K562 (cell line): Measurements from ENCODE around the gene DIRAS1. TPM values are rescaled to one million over a fixed set of nuclear protein-coding genes. Genes with fewer than 3 reads are reported as not detected.

Source experiments
- DACH1 ChIP-seq: fragments of 450-650 bp; IDR thresholded peaks from 2 replicates; pipeline ENCODE4 v1.6.1; 2018; ENCODE audit not compliant: partially characterized antibody
- FOS ChIP-seq: IDR thresholded peaks from 3 replicates; pipeline ENCODE4 v1.6.1; 2011; ENCODE audit not compliant: insufficient read length; ENCODE audit errors: extremely low read depth
- NUFIP1 ChIP-seq: fragments of 450-650 bp; IDR thresholded peaks from 2 replicates; pipeline ENCODE4 v1.6.1; 2018; ENCODE audit not compliant: partially characterized antibody
- PRMT5 ChIP-seq: sonication (generic); formaldehyde crosslinking; IDR thresholded peaks from 2 replicates; pipeline ENCODE4 v1.5.0; 2020; ENCODE audit warnings: missing genetic modification reagents
- RBBP5 ChIP-seq: fragments of 200-600 bp; sonication (generic); IDR thresholded peaks from 2 replicates; pipeline ENCODE4 v1.6.1; 2012; ENCODE audit warnings: borderline replicate concordance, mild to moderate bottlenecking, low read length, control low read depth, inconsistent platforms; ENCODE audit not compliant: insufficient read depth, poor library complexity, severe bottlenecking
- ZBED1 ChIP-seq: IDR thresholded peaks from 2 replicates; pipeline ENCODE4 v1.6.1; 2014
- ZKSCAN1 ChIP-seq: fragments of 150-350 bp; IDR thresholded peaks from 2 replicates; pipeline ENCODE4 v1.6.1; 2016; ENCODE audit warnings: low read depth, low read length
- ZKSCAN8 ChIP-seq: fragments of 200-800 bp; sonication (Bioruptor generic); IDR thresholded peaks from 2 replicates; pipeline ENCODE4 v1.6.1; 2016; ENCODE audit warnings: missing genetic modification characterization, missing compliant biosample characterization
- ZNF184 ChIP-seq: sonication (generic); formaldehyde crosslinking; IDR thresholded peaks from 2 replicates; pipeline ENCODE4 v1.5.0; 2020; ENCODE audit warnings: missing genetic modification reagents
- polyA plus RNA-seq, 8 experiments: library from polyadenylated mRNA; depleted of rRNA in 4 of 8; stranded (reverse) in 5 of 8; unstranded in 3 of 8; fragments of >200 nt; fragmentation: Nextera tagmentation in 2 of 8; fragmentation: Illumina TruSeq in 1 of 8; extraction: Ambion mirVana in 2 of 8; extraction: Trizol in 1 of 8; gene quantifications; 2 replicates each; pipeline versions ENCODE4 v1.2.1 to v1.2.3, GENCODE V29; 2011 to 2014; ENCODE audit warnings: inconsistent platforms in 1 of 8, missing spikeins in 1 of 8
- total RNA-seq, 7 experiments: library from RNA; depleted of rRNA in 6 of 7; stranded (reverse); fragments of >200 nt in 6 of 7; fragmentation: Illumina TruSeq in 2 of 7; extraction: Trizol in 2 of 7; gene quantifications; 2 replicates each; pipeline versions ENCODE4 v1.2.1 to v1.2.3, GENCODE V29; 2011 to 2021; ENCODE audit warnings: low replicate concordance in 1 of 7
- TF ChIP-seq, protein P1 (sequence below): fragments of 450-650 bp; IDR thresholded peaks from 2 replicates; pipeline ENCODE4 v1.6.1; 2016; ENCODE audit warnings: low read depth
- TF ChIP-seq, protein P2 (sequence below): sonication (generic); formaldehyde crosslinking; IDR thresholded peaks from 2 replicates; pipeline ENCODE4 v1.8.0; 2023; ENCODE audit warnings: mild to moderate bottlenecking, missing genetic modification reagents
- TF ChIP-seq, protein P3 (sequence below): fragments of 200-400 bp; formaldehyde crosslinking; IDR thresholded peaks from 2 replicates; pipeline ENCODE4 v1.6.1; 2017; ENCODE audit warnings: mild to moderate bottlenecking, low read depth, low read length, moderate library complexity
- TF ChIP-seq, protein P4 (sequence below): sonication (generic); formaldehyde crosslinking; IDR thresholded peaks from 2 replicates; pipeline ENCODE4 v1.8.0; 2022; ENCODE audit warnings: mild to moderate bottlenecking, missing genetic modification reagents

The DIRAS1 gene
- total and polyA plus RNA-seq, 9 of the 15 experiments (the other 6 are each of a cell fraction or from before 2014, with no cell fraction given): 0.11 to 12.0 (median 2.9) TPM

DNA sequence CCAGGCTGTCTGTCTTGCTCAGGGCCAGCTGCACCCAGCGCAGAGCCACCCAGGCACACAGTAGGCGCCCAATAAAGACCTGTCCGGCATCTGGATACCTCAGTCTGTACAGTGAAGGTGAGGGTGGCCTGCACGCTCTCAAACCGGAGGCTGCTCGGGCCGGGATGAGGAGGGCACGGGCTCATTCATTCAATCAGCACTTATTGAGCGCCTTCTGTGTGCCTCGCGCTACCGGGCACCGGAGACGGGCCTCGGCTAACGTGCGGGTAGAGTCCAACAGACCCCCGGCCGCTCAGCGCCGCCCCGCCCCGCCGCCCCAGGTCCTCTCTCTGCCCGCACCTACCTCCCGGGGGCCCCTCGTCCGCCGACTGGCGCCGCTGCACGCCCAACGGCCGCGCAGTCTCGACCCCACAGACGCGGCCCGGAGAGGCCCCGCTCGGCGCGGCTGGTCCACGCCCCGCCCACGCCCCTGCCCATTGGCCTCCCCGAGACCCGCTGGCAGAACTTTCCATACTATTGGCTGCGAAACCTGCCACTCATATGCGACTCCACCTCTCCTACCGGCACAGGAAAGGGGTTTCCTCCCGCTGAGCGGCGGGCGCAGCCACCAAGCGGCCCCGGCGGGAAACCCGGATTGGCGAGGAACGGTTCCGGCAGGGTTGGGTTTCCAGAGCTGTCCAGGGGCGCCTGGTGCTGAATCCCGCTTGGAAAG, 18.6 kb upstream of the DIRAS1 start, which contains the start of gene SLC39A3 (continued):
- TF ChIP-seq ZKSCAN8 (CRISPR knock-in tag) (peak; percentile 100), FOS (peak; percentile 93), DACH1 (no peak), ZBED1 (no peak), ZKSCAN1 (no peak), ZNF184 (no peak), RBBP5 (peak; percentile 73), PRMT5 (peak; percentile 97), NUFIP1 (no peak)
- TF ChIP-seq, protein P1, sequence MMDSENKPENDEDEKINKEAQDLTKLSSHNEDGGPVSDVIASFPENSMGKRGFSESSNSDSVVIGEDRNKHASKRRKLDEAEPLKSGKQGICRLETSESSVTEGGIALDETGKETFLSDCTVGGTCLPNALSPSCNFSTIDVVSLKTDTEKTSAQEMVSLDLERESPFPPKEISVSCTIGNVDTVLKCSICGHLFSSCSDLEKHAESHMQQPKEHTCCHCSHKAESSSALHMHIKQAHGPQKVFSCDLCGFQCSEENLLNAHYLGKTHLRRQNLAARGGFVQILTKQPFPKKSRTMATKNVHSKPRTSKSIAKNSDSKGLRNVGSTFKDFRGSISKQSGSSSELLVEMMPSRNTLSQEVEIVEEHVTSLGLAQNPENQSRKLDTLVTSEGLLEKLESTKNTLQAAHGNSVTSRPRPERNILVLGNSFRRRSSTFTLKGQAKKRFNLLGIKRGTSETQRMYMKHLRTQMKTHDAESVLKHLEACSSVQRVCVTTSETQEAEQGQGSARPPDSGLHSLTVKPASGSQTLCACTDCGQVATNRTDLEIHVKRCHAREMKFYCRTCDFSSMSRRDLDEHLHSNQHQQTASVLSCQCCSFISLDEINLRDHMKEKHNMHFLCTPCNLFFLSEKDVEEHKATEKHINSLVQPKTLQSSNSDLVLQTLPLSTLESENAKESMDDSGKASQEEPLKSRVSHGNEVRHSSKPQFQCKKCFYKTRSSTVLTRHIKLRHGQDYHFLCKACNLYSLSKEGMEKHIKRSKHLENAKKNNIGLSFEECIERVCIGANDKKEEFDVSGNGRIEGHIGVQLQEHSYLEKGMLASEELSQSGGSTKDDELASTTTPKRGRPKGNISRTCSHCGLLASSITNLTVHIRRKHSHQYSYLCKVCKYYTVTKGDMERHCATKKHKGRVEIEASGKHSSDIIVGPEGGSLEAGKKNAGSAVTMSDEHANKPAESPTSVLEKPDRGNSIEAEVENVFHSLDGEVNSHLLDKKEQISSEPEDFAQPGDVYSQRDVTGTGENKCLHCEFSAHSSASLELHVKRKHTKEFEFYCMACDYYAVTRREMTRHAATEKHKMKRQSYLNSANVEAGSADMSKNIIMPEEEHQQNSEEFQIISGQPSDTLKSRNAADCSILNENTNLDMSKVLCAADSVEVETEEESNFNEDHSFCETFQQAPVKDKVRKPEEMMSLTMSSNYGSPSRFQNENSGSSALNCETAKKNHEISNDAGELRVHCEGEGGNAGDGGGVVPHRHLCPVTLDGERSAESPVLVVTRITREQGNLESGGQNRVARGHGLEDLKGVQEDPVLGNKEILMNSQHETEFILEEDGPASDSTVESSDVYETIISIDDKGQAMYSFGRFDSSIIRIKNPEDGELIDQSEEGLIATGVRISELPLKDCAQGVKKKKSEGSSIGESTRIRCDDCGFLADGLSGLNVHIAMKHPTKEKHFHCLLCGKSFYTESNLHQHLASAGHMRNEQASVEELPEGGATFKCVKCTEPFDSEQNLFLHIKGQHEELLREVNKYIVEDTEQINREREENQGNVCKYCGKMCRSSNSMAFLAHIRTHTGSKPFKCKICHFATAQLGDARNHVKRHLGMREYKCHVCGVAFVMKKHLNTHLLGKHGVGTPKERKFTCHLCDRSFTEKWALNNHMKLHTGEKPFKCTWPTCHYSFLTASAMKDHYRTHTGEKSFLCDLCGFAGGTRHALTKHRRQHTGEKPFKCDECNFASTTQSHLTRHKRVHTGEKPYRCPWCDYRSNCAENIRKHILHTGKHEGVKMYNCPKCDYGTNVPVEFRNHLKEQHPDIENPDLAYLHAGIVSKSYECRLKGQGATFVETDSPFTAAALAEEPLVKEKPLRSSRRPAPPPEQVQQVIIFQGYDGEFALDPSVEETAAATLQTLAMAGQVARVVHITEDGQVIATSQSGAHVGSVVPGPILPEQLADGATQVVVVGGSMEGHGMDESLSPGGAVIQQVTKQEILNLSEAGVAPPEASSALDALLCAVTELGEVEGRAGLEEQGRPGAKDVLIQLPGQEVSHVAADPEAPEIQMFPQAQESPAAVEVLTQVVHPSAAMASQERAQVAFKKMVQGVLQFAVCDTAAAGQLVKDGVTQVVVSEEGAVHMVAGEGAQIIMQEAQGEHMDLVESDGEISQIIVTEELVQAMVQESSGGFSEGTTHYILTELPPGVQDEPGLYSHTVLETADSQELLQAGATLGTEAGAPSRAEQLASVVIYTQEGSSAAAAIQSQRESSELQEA: no peak
- TF ChIP-seq, protein P2, sequence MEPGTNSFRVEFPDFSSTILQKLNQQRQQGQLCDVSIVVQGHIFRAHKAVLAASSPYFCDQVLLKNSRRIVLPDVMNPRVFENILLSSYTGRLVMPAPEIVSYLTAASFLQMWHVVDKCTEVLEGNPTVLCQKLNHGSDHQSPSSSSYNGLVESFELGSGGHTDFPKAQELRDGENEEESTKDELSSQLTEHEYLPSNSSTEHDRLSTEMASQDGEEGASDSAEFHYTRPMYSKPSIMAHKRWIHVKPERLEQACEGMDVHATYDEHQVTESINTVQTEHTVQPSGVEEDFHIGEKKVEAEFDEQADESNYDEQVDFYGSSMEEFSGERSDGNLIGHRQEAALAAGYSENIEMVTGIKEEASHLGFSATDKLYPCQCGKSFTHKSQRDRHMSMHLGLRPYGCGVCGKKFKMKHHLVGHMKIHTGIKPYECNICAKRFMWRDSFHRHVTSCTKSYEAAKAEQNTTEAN (CRISPR knock-in tag): peak; percentile 90
- TF ChIP-seq, protein P3, sequence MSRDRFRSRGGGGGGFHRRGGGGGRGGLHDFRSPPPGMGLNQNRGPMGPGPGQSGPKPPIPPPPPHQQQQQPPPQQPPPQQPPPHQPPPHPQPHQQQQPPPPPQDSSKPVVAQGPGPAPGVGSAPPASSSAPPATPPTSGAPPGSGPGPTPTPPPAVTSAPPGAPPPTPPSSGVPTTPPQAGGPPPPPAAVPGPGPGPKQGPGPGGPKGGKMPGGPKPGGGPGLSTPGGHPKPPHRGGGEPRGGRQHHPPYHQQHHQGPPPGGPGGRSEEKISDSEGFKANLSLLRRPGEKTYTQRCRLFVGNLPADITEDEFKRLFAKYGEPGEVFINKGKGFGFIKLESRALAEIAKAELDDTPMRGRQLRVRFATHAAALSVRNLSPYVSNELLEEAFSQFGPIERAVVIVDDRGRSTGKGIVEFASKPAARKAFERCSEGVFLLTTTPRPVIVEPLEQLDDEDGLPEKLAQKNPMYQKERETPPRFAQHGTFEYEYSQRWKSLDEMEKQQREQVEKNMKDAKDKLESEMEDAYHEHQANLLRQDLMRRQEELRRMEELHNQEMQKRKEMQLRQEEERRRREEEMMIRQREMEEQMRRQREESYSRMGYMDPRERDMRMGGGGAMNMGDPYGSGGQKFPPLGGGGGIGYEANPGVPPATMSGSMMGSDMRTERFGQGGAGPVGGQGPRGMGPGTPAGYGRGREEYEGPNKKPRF: no peak
- TF ChIP-seq, protein P4, sequence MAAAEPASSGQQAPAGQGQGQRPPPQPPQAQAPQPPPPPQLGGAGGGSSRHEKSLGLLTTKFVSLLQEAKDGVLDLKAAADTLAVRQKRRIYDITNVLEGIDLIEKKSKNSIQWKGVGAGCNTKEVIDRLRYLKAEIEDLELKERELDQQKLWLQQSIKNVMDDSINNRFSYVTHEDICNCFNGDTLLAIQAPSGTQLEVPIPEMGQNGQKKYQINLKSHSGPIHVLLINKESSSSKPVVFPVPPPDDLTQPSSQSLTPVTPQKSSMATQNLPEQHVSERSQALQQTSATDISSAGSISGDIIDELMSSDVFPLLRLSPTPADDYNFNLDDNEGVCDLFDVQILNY: peak; percentile 89
